NCI-H2107 (cell line): ENCODE data around the gene VANGL1.

ENCODE experiments used
- DNase-seq: peaks from one replicate; lab custom pipeline; 2025; lab: John Stamatoyannopoulos, UW

Gene VANGL1

GRCh38 chr1:115744646-115745275 lies 103.0 kb downstream of the VANGL1 start:
- no peak for DNase-seq

- DNase-seq = no peak
Observed at GRCh38 chr1:115746021-115746690, 104.4 kb downstream of the VANGL1 start.
